Trophoblast cell (in vitro differentiated cells and primary cell): ENCODE data around the gene EP400.

ENCODE experiments used
- DNase-seq, 2 donors: peaks; one replicate each; pipeline ENCODE4 v3.0.0-alpha.2; 2016
- H2AFZ ChIP-seq: 2 replicates; pipeline ENCODE4 v1.6.1; 2013; ENCODE audit warnings: low read length, moderate library complexity, mild to moderate bottlenecking; ENCODE audit not compliant: insufficient read depth, poor library complexity
- H2AK5ac ChIP-seq: 2 replicates; pipeline ENCODE4 v1.6.1; 2013; ENCODE audit warnings: mild to moderate bottlenecking, low read length
- H2BK120ac ChIP-seq: 2 replicates; pipeline ENCODE4 v1.6.1; 2013; ENCODE audit warnings: low read length, mild to moderate bottlenecking, moderate library complexity; ENCODE audit not compliant: insufficient read depth, poor library complexity
- H2BK12ac ChIP-seq: 2 replicates; pipeline ENCODE4 v1.6.1; 2013; ENCODE audit warnings: mild to moderate bottlenecking, low read length, moderate library complexity
- H2BK5ac ChIP-seq: 2 replicates; pipeline ENCODE4 v1.6.1; 2013; ENCODE audit warnings: low read length, low read depth, moderate library complexity, mild to moderate bottlenecking; ENCODE audit not compliant: poor library complexity
- H3K14ac ChIP-seq: 2 replicates; pipeline ENCODE4 v1.6.1; 2013; ENCODE audit warnings: mild to moderate bottlenecking, low read length
- H3K18ac ChIP-seq: 2 replicates; pipeline ENCODE4 v1.6.1; 2013; ENCODE audit warnings: mild to moderate bottlenecking, low read length
- H3K23ac ChIP-seq: 2 replicates; pipeline ENCODE4 v1.6.1; 2013; ENCODE audit warnings: low read length
- H3K27ac ChIP-seq: 2 replicates; pipeline ENCODE4 v1.5.1; 2013; ENCODE audit warnings: low read depth, mild to moderate bottlenecking, inconsistent platforms, low read length, moderate library complexity
- H3K27me3 ChIP-seq: 2 replicates; pipeline ENCODE4 v1.6.1; 2013; ENCODE audit warnings: inconsistent platforms, mild to moderate bottlenecking, low read length, moderate library complexity; ENCODE audit not compliant: insufficient read depth
- H3K36me3 ChIP-seq, 2 experiments: 1 replicate in 1 of 2; 2 replicates in 1 of 2; pipeline ENCODE4 v1.6.1; 2013; ENCODE audit warnings: low read length in 2 of 2, mild to moderate bottlenecking in 2 of 2, moderate library complexity in 1 of 2; ENCODE audit not compliant: insufficient read depth in 2 of 2, control insufficient read depth in 1 of 2
- H3K4ac ChIP-seq: 2 replicates; pipeline ENCODE4 v1.6.1; 2013; ENCODE audit warnings: low read depth, mild to moderate bottlenecking, low read length, moderate library complexity
- H3K4me1 ChIP-seq, 2 experiments: 1 replicate in 1 of 2; 2 replicates in 1 of 2; pipeline ENCODE4 v1.6.1; 2013; ENCODE audit warnings: low read length in 2 of 2, mild to moderate bottlenecking in 2 of 2, moderate library complexity in 1 of 2; ENCODE audit not compliant: insufficient read depth in 2 of 2, control insufficient read depth in 1 of 2
- H3K4me2 ChIP-seq: 2 replicates; pipeline ENCODE4 v1.6.1; 2013; ENCODE audit warnings: inconsistent platforms, mild to moderate bottlenecking, low read length, moderate library complexity
- H3K4me3 ChIP-seq: 2 replicates; pipeline ENCODE4 v1.5.1; 2013; ENCODE audit warnings: mild to moderate bottlenecking, low read depth, low read length, inconsistent platforms
- H3K79me1 ChIP-seq: one replicate; pipeline ENCODE4 v1.6.1; 2013; ENCODE audit warnings: low read length
- H3K79me2 ChIP-seq: 2 replicates; pipeline ENCODE4 v1.6.1; 2013; ENCODE audit warnings: low read length, mild to moderate bottlenecking; ENCODE audit not compliant: control insufficient read depth, insufficient read depth, poor library complexity
- H3K9ac ChIP-seq: 2 replicates; pipeline ENCODE4 v1.6.1; 2013; ENCODE audit warnings: mild to moderate bottlenecking, low read length
- H3K9me3 ChIP-seq: 2 replicates; pipeline ENCODE4 v1.6.1; 2013; ENCODE audit warnings: low read depth, mild to moderate bottlenecking, control low read depth, inconsistent platforms, low read length; ENCODE audit not compliant: insufficient read depth
- H4K12ac ChIP-seq: 2 replicates; pipeline ENCODE4 v1.6.1; 2013; ENCODE audit warnings: low read depth, mild to moderate bottlenecking, low read length, moderate library complexity
- H4K8ac ChIP-seq: 2 replicates; pipeline ENCODE4 v1.6.1; 2013; ENCODE audit warnings: low read depth, mild to moderate bottlenecking, low read length, moderate library complexity
- H4K91ac ChIP-seq: one replicate; pipeline ENCODE4 v1.6.1; 2013; ENCODE audit warnings: low read depth, mild to moderate bottlenecking, low read length, moderate library complexity
- WGBS: extraction: QIAGEN DNeasy Blood & Tissue Kit; methylation state at CpG from one replicate; pipeline ENCODE4 v1.1.7; 2013; ENCODE audit warnings: missing lambda C conversion rate; ENCODE audit not compliant: insufficient read length, insufficient coverage; ENCODE audit errors: extremely low coverage; 5-methylcytosine and 5-hydroxymethylcytosine counted together

The EP400 gene

GRCh38 chr12:132125736-132126135 lies 176.0 kb downstream of the EP400 start:
- Histone ChIP-seq H3K27me3 (no peaks in the 10 kb centered on the region), H3K14ac (no peak overlapping the region), H3K79me1 (no peaks in the 10 kb centered on the region), H3K4me2 (no peak overlapping the region), H2BK12ac (no peak overlapping the region), H4K12ac (no peak overlapping the region), H3K9ac (no peak overlapping the region), H2BK5ac (no peak overlapping the region), H4K91ac (no peak overlapping the region), H4K8ac (no peak overlapping the region), H3K4me3 (no peak overlapping the region), H3K27ac (no peak overlapping the region), H3K9me3 (peaks cover 8% of the 10 kb centered on the region), H3K18ac (no peak overlapping the region), H3K4me1 (no peaks in the 10 kb centered on the region), H2AK5ac (no peak overlapping the region), H3K23ac (no peak overlapping the region), H3K79me2 (no peaks in the 10 kb centered on the region), H3K36me3 (peaks cover 46 to 55% of the 10 kb centered on the region in 2 experiments), H3K4ac (no peak overlapping the region), H2AFZ (no peak overlapping the region), H2BK120ac (no peak overlapping the region)
- WGBS = no CpG with 5 or more reads among the region's 12 CpGs
- no peak for DNase-seq

- DNase-seq = no peak
- Histone ChIP-seq H3K9ac (no peak overlapping the region), H2BK120ac (no peak overlapping the region), H3K4ac (no peak overlapping the region), H3K27me3 (no peaks in the 10 kb centered on the region), H3K4me2 (no peak overlapping the region), H2BK12ac (no peak overlapping the region), H3K18ac (no peak overlapping the region), H3K9me3 (peaks cover 8% of the 10 kb centered on the region), H3K14ac (no peak overlapping the region), H3K27ac (no peak overlapping the region), H4K91ac (no peak overlapping the region), H2AK5ac (no peak overlapping the region), H3K4me3 (no peak overlapping the region), H4K8ac (no peak overlapping the region), H4K12ac (no peak overlapping the region), H3K79me2 (no peaks in the 10 kb centered on the region), H2AFZ (no peak overlapping the region), H3K36me3 (peaks cover 40 to 47% of the 10 kb centered on the region in 2 experiments), H3K4me1 (no peaks in the 10 kb centered on the region), H2BK5ac (no peak overlapping the region), H3K23ac (no peak overlapping the region), H3K79me1 (no peaks in the 10 kb centered on the region)
- no CpG with 5 or more reads among the region's 8 CpGs for WGBS
Observed at GRCh38 chr12:132127041-132127440, 177.3 kb downstream of the EP400 start.

DNA sequence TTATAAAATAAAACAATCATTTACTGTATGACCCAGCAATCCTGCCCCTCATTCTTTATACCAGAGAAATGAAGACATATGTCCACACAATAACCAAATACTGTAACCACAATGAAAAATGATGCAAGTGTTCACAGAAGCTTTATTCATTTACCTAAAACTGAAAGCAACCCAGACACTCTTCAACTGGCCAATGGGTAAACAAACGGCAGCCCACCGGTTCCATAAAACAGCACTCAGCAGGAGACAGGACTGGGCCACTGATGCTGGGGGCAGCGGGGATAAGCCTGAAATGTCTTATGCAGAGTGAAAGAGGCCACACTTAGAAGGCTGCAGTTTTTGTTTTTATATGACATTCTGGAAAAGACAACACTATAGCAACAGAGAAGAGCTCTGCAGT lies 179.3 kb downstream of the EP400 start:
- H3K14ac ChIP-seq = no peak overlapping the region
- WGBS = no CpG with 5 or more reads among the region's 3 CpGs
- H3K27ac ChIP-seq = no peak overlapping the region
- peaks cover 38 to 41% of the 10 kb centered on the region in 2 experiments for H3K36me3 ChIP-seq
- no peak overlapping the region for H3K4ac ChIP-seq
- H3K27me3 ChIP-seq = no peaks in the 10 kb centered on the region
- H3K23ac ChIP-seq = no peak overlapping the region
- H3K79me2 ChIP-seq = no peaks in the 10 kb centered on the region
- H3K18ac ChIP-seq = no peak overlapping the region
- no peak overlapping the region for H3K9ac ChIP-seq
- H2BK120ac ChIP-seq = no peak overlapping the region
- no peaks in the 10 kb centered on the region for H3K79me1 ChIP-seq
- H4K91ac ChIP-seq = no peak overlapping the region
- H2AK5ac ChIP-seq = no peak overlapping the region
- no peaks in the 10 kb centered on the region for H3K4me1 ChIP-seq
- DNase-seq = no peak
- no peak overlapping the region for H4K12ac ChIP-seq
- no peak overlapping the region for H2AFZ ChIP-seq
- H3K9me3 ChIP-seq = peaks cover 6% of the 10 kb centered on the region
- no peak overlapping the region for H2BK12ac ChIP-seq
- H2BK5ac ChIP-seq = no peak overlapping the region
- H4K8ac ChIP-seq = no peak overlapping the region
- no peak overlapping the region for H3K4me2 ChIP-seq
- no peak overlapping the region for H3K4me3 ChIP-seq

GRCh38 chr12:132130690-132131089 lies 180.9 kb downstream of the EP400 start:
- WGBS = no CpG with 5 or more reads among the region's 14 CpGs
- no peak for DNase-seq
- H4K91ac ChIP-seq = no peak overlapping the region

More at GRCh38 chr12:132130690-132131089, 180.9 kb downstream of the EP400 start:
- H3K9me3 ChIP-seq = peaks cover 6% of the 10 kb centered on the region
- H3K79me1 ChIP-seq = no peaks in the 10 kb centered on the region
- H2BK12ac ChIP-seq = no peak overlapping the region
- no peak overlapping the region for H3K23ac ChIP-seq
- H3K14ac ChIP-seq = no peak overlapping the region
- no peak overlapping the region for H2AFZ ChIP-seq
- H2BK5ac ChIP-seq = no peak overlapping the region
- no peak overlapping the region for H2AK5ac ChIP-seq
- H3K36me3 ChIP-seq = peaks cover 24 to 27% of the 10 kb centered on the region in 2 experiments
- no peak overlapping the region for H3K4me2 ChIP-seq
- H4K12ac ChIP-seq = no peak overlapping the region
- H3K27me3 ChIP-seq = no peaks in the 10 kb centered on the region
- no peak overlapping the region for H3K4me3 ChIP-seq
- no peak overlapping the region for H2BK120ac ChIP-seq
- no peaks in the 10 kb centered on the region for H3K79me2 ChIP-seq
- no peak overlapping the region for H3K18ac ChIP-seq
- no peak overlapping the region for H4K8ac ChIP-seq
- H3K27ac ChIP-seq = no peak overlapping the region
- H3K4ac ChIP-seq = no peak overlapping the region
- H3K4me1 ChIP-seq = no peaks in the 10 kb centered on the region
- no peak overlapping the region for H3K9ac ChIP-seq
